Lower lobe of right lung (tissue), 2 donors: Measurements from ENCODE around the gene CXCL8. TPM values are rescaled to one million over a fixed set of nuclear protein-coding genes. Genes with fewer than 3 reads are reported as not detected.
"Not testable (repeated sequence)": the region's sequence is repeated elsewhere in the genome, so short reads cannot be mapped to it uniquely, and the experiment has no call there.

Experiments
- ATAC-seq, 2 donors: fragments of 200-7000 bp; cut with Tn5 transposase; one replicate each; pipeline ENCODE4 v1.9.1; 2020 to 2022; ENCODE audit warnings: mild to moderate bottlenecking in 2 of 2, moderate library complexity in 2 of 2
- DNase-seq: peaks from one replicate; pipeline ENCODE4 v3.0.0-alpha.2; 2020
- H3K27ac ChIP-seq: fragments of 200-600 bp; one replicate; pipeline ENCODE4 v1.8.0; 2022
- H3K27me3 ChIP-seq: fragments of 200-600 bp; one replicate; pipeline ENCODE4 v1.8.0; 2022; ENCODE audit warnings: low read depth
- H3K36me3 ChIP-seq: fragments of 200-600 bp; one replicate; pipeline ENCODE4 v1.8.0; 2022; ENCODE audit warnings: mild to moderate bottlenecking
- H3K4me1 ChIP-seq: fragments of 200-600 bp; one replicate; pipeline ENCODE4 v1.8.0; 2022
- H3K4me3 ChIP-seq: fragments of 200-600 bp; one replicate; pipeline ENCODE4 v1.8.0; 2022; ENCODE audit warnings: mild to moderate bottlenecking
- H3K9me3 ChIP-seq: fragments of 200-600 bp; one replicate; pipeline ENCODE4 v1.8.0; 2022
- CTCF ChIP-seq: fragments of 200-600 bp; IDR thresholded peaks from one replicate; pipeline ENCODE4 v1.8.0; 2022; ENCODE audit warnings: antibody characterized with exemption, mild to moderate bottlenecking
- intact Hi-C: fragments of 100-400 bp; cut with DNase I; formaldehyde crosslinking; loops from one replicate; pipeline ENCODE4 v1.11.0; 2022
- total RNA-seq: library from RNA; stranded (reverse); fragmentation: NEBNext Ultra II Directional; extraction: Animal tissue kit (Norgen Biotek cat#: 25700); gene quantifications from one replicate; pipeline ENCODE4 v1.2.1, GENCODE V29; 2021
- donor health status: DM: no; HTN: yes; CAD: no; lungs with severe emphysema.

Gene CXCL8
- total RNA-seq, 1 donor from 2014 or later = 6.2 TPM

GRCh38 chr4:73763877-73764276 is 23.5 kb downstream of the CXCL8 start:
- Histone ChIP-seq H3K9me3 (no peaks in the 10 kb centered on the region), H3K4me3 (no peak overlapping the region), H3K27me3 (no peaks in the 10 kb centered on the region), H3K4me1 (no peaks in the 10 kb centered on the region), H3K36me3 (no peaks in the 10 kb centered on the region), H3K27ac (no peak overlapping the region)
- ATAC-seq (no peak), DNase-seq (no peak)
- no peak for TF ChIP-seq CTCF
- intact Hi-C loops = no loop called here

- intact Hi-C loops = no loop called here
- no peaks in the 10 kb centered on the region for H3K27me3 ChIP-seq
- H3K9me3 ChIP-seq = no peaks in the 10 kb centered on the region
- ATAC-seq = no peak
- no peak overlapping the region for H3K27ac ChIP-seq
- H3K36me3 ChIP-seq = no peaks in the 10 kb centered on the region
- no peak for TF ChIP-seq CTCF
- DNase-seq = no peak
- no peak overlapping the region for H3K4me3 ChIP-seq
- H3K4me1 ChIP-seq = no peaks in the 10 kb centered on the region
Measured at GRCh38 chr4:73764513-73764912, 24.1 kb downstream of the CXCL8 start.

GRCh38 chr4:73765296-73765695 is 24.9 kb downstream of the CXCL8 start:
- H3K27me3 ChIP-seq = no peaks in the 10 kb centered on the region
- no peak overlapping the region for H3K4me3 ChIP-seq
- ATAC-seq (no peak), DNase-seq (no peak)
- no peaks in the 10 kb centered on the region for H3K9me3 ChIP-seq
- intact Hi-C loops = no loop called here
- H3K4me1 ChIP-seq = no peaks in the 10 kb centered on the region
- H3K36me3 ChIP-seq = no peaks in the 10 kb centered on the region
- H3K27ac ChIP-seq = no peak overlapping the region
- TF ChIP-seq CTCF = no peak

GRCh38 chr4:73770917-73771316 is 30.5 kb downstream of the CXCL8 start:
- H3K36me3 ChIP-seq = no peaks in the 10 kb centered on the region
- intact Hi-C loops = no loop called here
- no peaks in the 10 kb centered on the region for H3K9me3 ChIP-seq
- H3K27ac ChIP-seq = no peak overlapping the region
- H3K27me3 ChIP-seq = no peaks in the 10 kb centered on the region
- no peak overlapping the region for H3K4me3 ChIP-seq
- DNase-seq (no peak), ATAC-seq (no peak)
- H3K4me1 ChIP-seq = peaks cover 5% of the 10 kb centered on the region
- TF ChIP-seq CTCF = no peak

GRCh38 chr4:73772363-73772762 is 32.0 kb downstream of the CXCL8 start:
- intact Hi-C loops = no loop called here
- no peaks in the 10 kb centered on the region for H3K9me3 ChIP-seq
- peaks cover 12% of the 10 kb centered on the region for H3K4me1 ChIP-seq
- DNase-seq (no peak), ATAC-seq (no peak)
- no peak for TF ChIP-seq CTCF
- no peaks in the 10 kb centered on the region for H3K36me3 ChIP-seq
- H3K27ac ChIP-seq = no peak overlapping the region
- H3K27me3 ChIP-seq = no peaks in the 10 kb centered on the region
- H3K4me3 ChIP-seq = no peak overlapping the region

GRCh38 chr4:73774406-73774805 is 34.0 kb downstream of the CXCL8 start:
- DNase-seq, H3K4me3 ChIP-seq, intact Hi-C loops, H3K36me3 ChIP-seq, H3K9me3 ChIP-seq, ATAC-seq, H3K27me3 ChIP-seq, H3K27ac ChIP-seq: not testable (repeated sequence)
- peaks cover 12% of the 10 kb centered on the region for H3K4me1 ChIP-seq
